Naive B cell (primary cell): ENCODE data around the gene KBTBD6. TPM values are rescaled to one million over a fixed set of nuclear protein-coding genes. Genes with fewer than 3 reads are reported as not detected.
"Not testable (repeated sequence)": the region's sequence is repeated elsewhere in the genome, so short reads cannot be mapped to it uniquely, and the experiment has no call there.

Experiments
- ATAC-seq, 2 donors: fragments of 150-1000 bp; cut with Tn5 transposase; 2 replicates each; pipeline ENCODE4 v1.10.0; 2021; ENCODE audit warnings: low read depth in 2 of 2, mild to moderate bottlenecking in 2 of 2, moderate library complexity in 2 of 2
- DNase-seq: peaks from one replicate; pipeline ENCODE4 v3.0.0; 2022
- H3K27ac Mint-ChIP-seq, 6 donors: one replicate each; pipeline ENCODE4 v1.8.0; 2020 to 2022; ENCODE audit warnings: mild to moderate bottlenecking in 6 of 6, mixed read lengths in 6 of 6, moderate library complexity in 5 of 6, inconsistent platforms in 2 of 6
- H3K27me3 Mint-ChIP-seq, 3 donors: one replicate each; pipeline ENCODE4 v1.8.0; 2021 to 2022; ENCODE audit warnings: mixed read lengths in 3 of 3, mild to moderate bottlenecking in 1 of 3
- H3K36me3 Mint-ChIP-seq, 2 donors: one replicate each; pipeline ENCODE4 v1.8.0; 2020 to 2022; ENCODE audit warnings: mixed read lengths in 2 of 2, inconsistent platforms in 1 of 2, mild to moderate bottlenecking in 1 of 2
- H3K4me1 Mint-ChIP-seq, 3 donors: one replicate each; pipeline ENCODE4 v1.8.0; 2020 to 2022; ENCODE audit warnings: mixed read lengths in 3 of 3, inconsistent platforms in 1 of 3, mild to moderate bottlenecking in 1 of 3, moderate library complexity in 1 of 3
- H3K4me3 Mint-ChIP-seq, 8 donors: one replicate each; pipeline ENCODE4 v1.8.0; 2020 to 2022; ENCODE audit warnings: mild to moderate bottlenecking in 8 of 8, mixed read lengths in 8 of 8, moderate library complexity in 8 of 8, inconsistent platforms in 2 of 8
- H3K9me3 Mint-ChIP-seq, 7 donors: one replicate each; pipeline ENCODE4 v1.8.0; 2020 to 2022; ENCODE audit warnings: mixed read lengths in 7 of 7, mild to moderate bottlenecking in 5 of 7, inconsistent platforms in 2 of 7, moderate library complexity in 1 of 7
- polyA plus RNA-seq, 6 donors: library from polyadenylated mRNA; unstranded; fragments of 300-500 nt; fragmentation: Illumina TruSeq; gene quantifications; one replicate each; pipeline ENCODE4 v1.2.3, GENCODE V29; 2021; ENCODE audit warnings: low read depth in 6 of 6

The KBTBD6 gene
- polyA plus RNA-seq, result 1 to 10 TPM; 1.4 to 2.3 (median 1.9) TPM

GRCh38 chr13:41132512-41133152, at the start of gene KBTBD6:
KBTBD6 (minus strand) TSS chr13:41132802; CDS start chr13:41132511, 291 bp downstream.
- peak within 1 kb of the TSS; percentile 92 to 98 (median 94) for H3K27ac Mint-ChIP-seq
- ATAC-seq (peak; percentile 98), DNase-seq (peak; percentile 90)
- H3K9me3 Mint-ChIP-seq, result peaks cover 0 to 4% (median 0%) of the 10 kb centered on the region in 7 donors
- H3K27me3 Mint-ChIP-seq, result no peaks in the 10 kb centered on the region
- peaks cover 5 to 9% of the 10 kb centered on the region in 2 donors for H3K36me3 Mint-ChIP-seq
- peaks cover 28 to 57% (median 41%) of the 10 kb centered on the region in 3 donors for H3K4me1 Mint-ChIP-seq
- H3K4me3 Mint-ChIP-seq, result peak within 1 kb of the TSS; percentile 93 to 100 (median 99)

- Mint-ChIP-seq H3K4me1 (no peaks in the 10 kb centered on the region), H3K27me3 (no peaks in the 10 kb centered on the region), H3K4me3 (no peak overlapping the region), H3K9me3 (peaks cover 0 to 4% (median 0%) of the 10 kb centered on the region in 7 donors), H3K36me3 (peaks cover 0 to 4% of the 10 kb centered on the region in 2 donors), H3K27ac (no peak overlapping the region)
- DNase-seq, result no peak
- no peak for ATAC-seq
Observed at GRCh38 chr13:41182231-41182630, 49.6 kb upstream of the KBTBD6 start.

- ATAC-seq, result no peak
- Mint-ChIP-seq H3K36me3 (peaks cover 0 to 24% of the 10 kb centered on the region in 2 donors), H3K4me3 (no peak overlapping the region), H3K9me3 (peaks cover 0 to 22% (median 17%) of the 10 kb centered on the region in 7 donors), H3K27me3 (no peaks in the 10 kb centered on the region), H3K27ac (peak overlapping the region in 1 of 6 donors; percentile 41), H3K4me1 (no peaks in the 10 kb centered on the region)
- no peak for DNase-seq
Observed at GRCh38 chr13:41179593-41180250, 47.1 kb upstream of the KBTBD6 start.

GRCh38 chr13:41178040-41178439, 45.4 kb upstream of the KBTBD6 start:
- H3K4me3 Mint-ChIP-seq, result no peak overlapping the region
- no peaks in the 10 kb centered on the region for H3K27me3 Mint-ChIP-seq
- ATAC-seq, result no peak
- H3K36me3 Mint-ChIP-seq, result peaks cover 0 to 24% of the 10 kb centered on the region in 2 donors
- peaks cover 0 to 29% (median 24%) of the 10 kb centered on the region in 7 donors for H3K9me3 Mint-ChIP-seq
- no peak for DNase-seq
- no peak overlapping the region for H3K27ac Mint-ChIP-seq
- H3K4me1 Mint-ChIP-seq, result no peaks in the 10 kb centered on the region

GRCh38 chr13:41177616-41178015, 45.0 kb upstream of the KBTBD6 start:
- Mint-ChIP-seq H3K36me3 (peaks cover 0 to 24% of the 10 kb centered on the region in 2 donors), H3K9me3 (peaks cover 0 to 29% (median 25%) of the 10 kb centered on the region in 7 donors), H3K4me3 (no peak overlapping the region), H3K4me1 (no peaks in the 10 kb centered on the region), H3K27ac (no peak overlapping the region), H3K27me3 (no peaks in the 10 kb centered on the region)
- ATAC-seq, result no peak
- DNase-seq, result no peak

GRCh38 chr13:41175576-41175975, 43.0 kb upstream of the KBTBD6 start:
- not testable (repeated sequence) for H3K4me1 Mint-ChIP-seq, H3K4me3 Mint-ChIP-seq, DNase-seq, H3K27me3 Mint-ChIP-seq, ATAC-seq
- Mint-ChIP-seq H3K9me3 (peaks cover 0 to 30% (median 27%) of the 10 kb centered on the region in 7 donors), H3K27ac (peak overlapping the region in 2 of 6 donors; percentile 6 to 52), H3K36me3 (peaks cover 0 to 20% of the 10 kb centered on the region in 2 donors)

GRCh38 chr13:41162151-41162550, 29.5 kb upstream of the KBTBD6 start:
- Mint-ChIP-seq H3K4me3 (no peak overlapping the region), H3K27ac (no peak overlapping the region), H3K36me3 (peaks cover 12 to 16% of the 10 kb centered on the region in 2 donors), H3K9me3 (peaks cover 0 to 9% (median 2%) of the 10 kb centered on the region in 7 donors), H3K4me1 (no peaks in the 10 kb centered on the region), H3K27me3 (no peaks in the 10 kb centered on the region)
- ATAC-seq (no peak), DNase-seq (no peak)

GRCh38 chr13:41159174-41159573, 26.6 kb upstream of the KBTBD6 start:
- no peak for ATAC-seq
- H3K4me1 Mint-ChIP-seq, result no peaks in the 10 kb centered on the region
- H3K27ac Mint-ChIP-seq, result no peak overlapping the region
- peaks cover 0 to 9% (median 2%) of the 10 kb centered on the region in 7 donors for H3K9me3 Mint-ChIP-seq
- no peak for DNase-seq
- H3K36me3 Mint-ChIP-seq, result peaks cover 7 to 10% of the 10 kb centered on the region in 2 donors
- no peaks in the 10 kb centered on the region for H3K27me3 Mint-ChIP-seq
- no peak overlapping the region for H3K4me3 Mint-ChIP-seq

- no peaks in the 10 kb centered on the region for H3K27me3 Mint-ChIP-seq
Observed at GRCh38 chr13:41157048-41157717, 24.6 kb upstream of the KBTBD6 start.

GRCh38 chr13:41156620-41157019, 24.0 kb upstream of the KBTBD6 start:
- no peaks in the 10 kb centered on the region for H3K27me3 Mint-ChIP-seq
- H3K4me3 Mint-ChIP-seq, result no peak overlapping the region
- ATAC-seq (no peak), DNase-seq (no peak)
- H3K9me3 Mint-ChIP-seq, result peaks cover 2 to 23% (median 13%) of the 10 kb centered on the region in 7 donors
- H3K27ac Mint-ChIP-seq, result no peak overlapping the region
- peaks cover 6 to 17% of the 10 kb centered on the region in 2 donors for H3K36me3 Mint-ChIP-seq
- H3K4me1 Mint-ChIP-seq, result no peaks in the 10 kb centered on the region

More at GRCh38 chr13:41157048-41157717, 24.6 kb upstream of the KBTBD6 start:
- Mint-ChIP-seq H3K4me3 (no peak overlapping the region), H3K9me3 (peaks cover under 1 to 17% (median 7%) of the 10 kb centered on the region in 7 donors), H3K36me3 (peaks cover 0 to 11% of the 10 kb centered on the region in 2 donors), H3K4me1 (no peaks in the 10 kb centered on the region), H3K27ac (no peak overlapping the region)
- ATAC-seq, result no peak
- DNase-seq, result no peak

GRCh38 chr13:41154042-41154441, 21.4 kb upstream of the KBTBD6 start:
- Mint-ChIP-seq H3K36me3 (peaks cover 31 to 41% of the 10 kb centered on the region in 2 donors), H3K9me3 (peaks cover 8 to 49% (median 37%) of the 10 kb centered on the region in 7 donors), H3K27me3 (no peaks in the 10 kb centered on the region), H3K27ac (no peak overlapping the region), H3K4me1 (peaks cover 0 to 2% (median 0%) of the 10 kb centered on the region in 3 donors), H3K4me3 (no peak overlapping the region)
- DNase-seq (no peak), ATAC-seq (no peak)

- H3K9me3 Mint-ChIP-seq, result peaks cover 14 to 69% (median 55%) of the 10 kb centered on the region in 7 donors
- ATAC-seq, result no peak
- H3K27me3 Mint-ChIP-seq, result no peaks in the 10 kb centered on the region
- no peak overlapping the region for H3K4me3 Mint-ChIP-seq
- DNase-seq, result no peak
- H3K27ac Mint-ChIP-seq, result peak overlapping the region in 2 of 6 donors; percentile 50 to 76
- H3K36me3 Mint-ChIP-seq, result peaks cover 44 to 59% of the 10 kb centered on the region in 2 donors
- H3K4me1 Mint-ChIP-seq, result peaks cover 0 to 2% (median 0%) of the 10 kb centered on the region in 3 donors
Observed at GRCh38 chr13:41152005-41152404, 19.4 kb upstream of the KBTBD6 start.

- ATAC-seq (no peak), DNase-seq (no peak)
- no peak overlapping the region for H3K27ac Mint-ChIP-seq
- peaks cover 17 to 86% (median 62%) of the 10 kb centered on the region in 7 donors for H3K9me3 Mint-ChIP-seq
- H3K27me3 Mint-ChIP-seq, result no peaks in the 10 kb centered on the region
- peaks cover 53 to 73% of the 10 kb centered on the region in 2 donors for H3K36me3 Mint-ChIP-seq
- peaks cover 0 to 2% (median 0%) of the 10 kb centered on the region in 3 donors for H3K4me1 Mint-ChIP-seq
- no peak overlapping the region for H3K4me3 Mint-ChIP-seq
Observed at GRCh38 chr13:41150058-41150457, 17.5 kb upstream of the KBTBD6 start.
